Esophagus muscularis mucosa (tissue), 3 donors: ENCODE data around the gene AHI1.

ENCODE experiments used
- POLR2AphosphoS5 ChIP-seq, 2 donors: sonication (generic); formaldehyde crosslinking; IDR thresholded peaks; one replicate each; pipeline ENCODE4 v1.6.1; 2017; ENCODE audit warnings: antibody characterized with exemption in 2 of 2
- TF ChIP-seq, protein P1 (sequence below), 3 experiments: fragments of 200-600 bp in 2 of 3; fragments of 450-650 bp in 1 of 3; sonication (generic) in 2 of 3; IDR thresholded peaks; one replicate each; pipeline ENCODE4 v1.5.1; 2017 to 2019; ENCODE audit warnings: antibody characterized with exemption in 3 of 3, mild to moderate bottlenecking in 2 of 3, moderate library complexity in 1 of 3

DNA sequence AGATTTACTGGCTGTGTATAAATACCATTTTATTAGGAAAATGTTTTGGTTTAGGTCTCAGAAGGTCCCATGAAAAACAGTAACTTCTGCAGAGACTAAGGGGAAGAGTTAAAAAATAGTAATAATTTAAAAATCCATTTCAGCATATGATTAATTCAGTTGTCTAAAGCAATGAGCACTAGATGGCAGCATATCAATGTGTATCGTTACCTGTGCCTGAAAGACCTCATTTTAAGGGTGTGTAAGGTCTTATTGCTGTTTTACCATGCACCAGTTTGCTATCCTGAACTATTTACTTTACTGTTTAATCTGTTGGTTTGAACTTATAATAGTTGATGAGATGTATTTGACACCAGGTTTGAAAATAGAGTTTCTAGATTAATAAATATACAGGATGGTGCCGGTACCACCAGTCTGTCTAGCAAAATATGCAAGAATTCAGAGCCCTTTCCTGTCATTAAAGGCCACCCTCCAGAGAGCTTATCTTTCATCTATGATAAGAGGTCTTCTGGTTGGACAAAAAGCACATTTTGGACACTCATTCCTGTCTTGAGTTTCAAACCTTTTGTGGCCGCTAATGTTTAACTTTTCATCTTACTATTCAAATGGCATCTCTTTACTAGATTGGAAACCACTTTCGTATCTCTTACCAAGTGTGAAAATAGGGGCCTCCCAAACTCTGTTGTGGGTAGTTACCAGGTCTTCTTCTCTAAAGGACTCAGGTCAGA is 8.9 kb upstream of the AHI1 start:
- TF ChIP-seq, protein P1, sequence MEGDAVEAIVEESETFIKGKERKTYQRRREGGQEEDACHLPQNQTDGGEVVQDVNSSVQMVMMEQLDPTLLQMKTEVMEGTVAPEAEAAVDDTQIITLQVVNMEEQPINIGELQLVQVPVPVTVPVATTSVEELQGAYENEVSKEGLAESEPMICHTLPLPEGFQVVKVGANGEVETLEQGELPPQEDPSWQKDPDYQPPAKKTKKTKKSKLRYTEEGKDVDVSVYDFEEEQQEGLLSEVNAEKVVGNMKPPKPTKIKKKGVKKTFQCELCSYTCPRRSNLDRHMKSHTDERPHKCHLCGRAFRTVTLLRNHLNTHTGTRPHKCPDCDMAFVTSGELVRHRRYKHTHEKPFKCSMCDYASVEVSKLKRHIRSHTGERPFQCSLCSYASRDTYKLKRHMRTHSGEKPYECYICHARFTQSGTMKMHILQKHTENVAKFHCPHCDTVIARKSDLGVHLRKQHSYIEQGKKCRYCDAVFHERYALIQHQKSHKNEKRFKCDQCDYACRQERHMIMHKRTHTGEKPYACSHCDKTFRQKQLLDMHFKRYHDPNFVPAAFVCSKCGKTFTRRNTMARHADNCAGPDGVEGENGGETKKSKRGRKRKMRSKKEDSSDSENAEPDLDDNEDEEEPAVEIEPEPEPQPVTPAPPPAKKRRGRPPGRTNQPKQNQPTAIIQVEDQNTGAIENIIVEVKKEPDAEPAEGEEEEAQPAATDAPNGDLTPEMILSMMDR (IDR thresholded peaks at IDR 0.05) = peak; percentile 47 to 54 (median 47)
- no peak for TF ChIP-seq POLR2AphosphoS5 (IDR thresholded peaks at IDR 0.05)
